ENCODE results near the gene PSMD13. TPM values are rescaled to one million over a fixed set of nuclear protein-coding genes. Genes with fewer than 3 reads are reported as not detected.

Gene PSMD13
- total RNA-seq, 1 donor from 2014 or later: 94.1 TPM

DNA sequence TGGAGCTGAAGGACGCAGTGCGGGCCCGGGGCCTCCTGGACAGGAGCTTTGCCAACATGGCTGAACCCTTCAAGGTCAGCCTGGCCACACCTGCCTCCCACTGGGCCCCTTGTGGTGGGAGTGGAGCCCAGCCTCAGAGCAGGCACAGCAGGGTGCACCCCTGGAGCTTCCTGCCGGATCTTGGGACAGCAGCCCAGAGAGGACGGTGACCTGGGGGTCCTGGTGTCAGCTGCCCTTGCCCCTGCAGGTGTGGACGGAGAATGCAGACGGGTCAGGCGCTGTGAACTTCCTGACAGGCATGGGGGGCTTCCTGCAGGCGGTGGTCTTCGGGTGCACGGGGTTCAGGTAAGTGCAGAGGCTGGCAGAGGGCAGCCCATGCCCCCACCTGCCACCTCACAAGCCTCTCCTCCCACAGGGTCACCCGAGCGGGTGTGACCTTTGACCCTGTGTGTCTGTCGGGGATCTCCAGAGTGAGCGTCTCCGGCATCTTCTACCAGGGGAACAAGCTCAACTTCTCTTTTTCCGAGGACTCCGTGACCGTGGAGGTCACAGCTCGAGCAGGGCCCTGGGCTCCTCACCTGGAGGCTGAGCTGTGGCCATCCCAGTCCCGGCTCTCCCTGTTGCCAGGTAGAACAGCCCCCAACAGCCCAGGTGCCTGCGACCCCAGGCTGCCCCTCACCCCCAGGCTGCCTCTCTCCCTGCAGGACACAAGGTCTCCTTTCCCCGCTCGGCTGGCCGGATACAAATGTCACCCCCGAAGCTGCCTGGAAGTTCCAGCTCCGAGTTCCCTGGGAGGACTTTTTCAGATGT lies 57.3 kb downstream of the PSMD13 start:
- Histone ChIP-seq H3K9me3 (replicated peaks) (no peaks in the 10 kb centered on the region), H3K36me3 (no peaks in the 10 kb centered on the region), H3K27ac (replicated peaks) (no peak overlapping the region), H3K4me3 (no peak overlapping the region), H3K27me3 (ENCODE audit: low read depth) (peaks cover 40% of the 10 kb centered on the region), H3K4me1 (peaks cover 31% of the 10 kb centered on the region)
- peak; percentile 14 for DNase-seq
- TF ChIP-seq, protein P1, sequence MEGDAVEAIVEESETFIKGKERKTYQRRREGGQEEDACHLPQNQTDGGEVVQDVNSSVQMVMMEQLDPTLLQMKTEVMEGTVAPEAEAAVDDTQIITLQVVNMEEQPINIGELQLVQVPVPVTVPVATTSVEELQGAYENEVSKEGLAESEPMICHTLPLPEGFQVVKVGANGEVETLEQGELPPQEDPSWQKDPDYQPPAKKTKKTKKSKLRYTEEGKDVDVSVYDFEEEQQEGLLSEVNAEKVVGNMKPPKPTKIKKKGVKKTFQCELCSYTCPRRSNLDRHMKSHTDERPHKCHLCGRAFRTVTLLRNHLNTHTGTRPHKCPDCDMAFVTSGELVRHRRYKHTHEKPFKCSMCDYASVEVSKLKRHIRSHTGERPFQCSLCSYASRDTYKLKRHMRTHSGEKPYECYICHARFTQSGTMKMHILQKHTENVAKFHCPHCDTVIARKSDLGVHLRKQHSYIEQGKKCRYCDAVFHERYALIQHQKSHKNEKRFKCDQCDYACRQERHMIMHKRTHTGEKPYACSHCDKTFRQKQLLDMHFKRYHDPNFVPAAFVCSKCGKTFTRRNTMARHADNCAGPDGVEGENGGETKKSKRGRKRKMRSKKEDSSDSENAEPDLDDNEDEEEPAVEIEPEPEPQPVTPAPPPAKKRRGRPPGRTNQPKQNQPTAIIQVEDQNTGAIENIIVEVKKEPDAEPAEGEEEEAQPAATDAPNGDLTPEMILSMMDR (IDR thresholded peaks at IDR 0.05; ENCODE audit: borderline replicate concordance): no peak
- intact Hi-C loops (cut with micrococcal nuclease): no loop called here

DNA sequence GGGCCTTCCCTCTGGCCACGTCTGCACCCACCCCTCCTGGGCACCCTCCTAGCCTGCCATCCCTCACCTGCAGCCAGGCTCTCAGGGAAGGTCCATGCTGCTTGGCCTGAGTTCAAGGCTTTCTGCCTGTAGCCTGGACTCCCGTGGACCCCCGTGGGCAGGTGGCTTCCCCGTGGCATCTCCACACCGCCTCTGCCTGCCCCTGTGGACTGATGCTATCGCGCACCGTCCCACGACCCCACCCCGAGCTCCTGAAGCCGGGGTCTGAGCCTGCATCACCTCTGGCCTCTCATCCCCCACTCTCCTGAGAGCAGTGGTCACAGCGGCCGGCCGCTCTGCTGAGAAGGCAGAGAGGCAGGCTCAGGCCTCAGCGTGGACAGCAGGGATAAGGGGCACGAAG lies 58.0 kb downstream of the PSMD13 start:
- DNase-seq: peak; percentile 11
- no peak overlapping the region for H3K27ac ChIP-seq (replicated peaks)
- peaks cover 47% of the 10 kb centered on the region for H3K27me3 ChIP-seq (ENCODE audit: low read depth)
- intact Hi-C loops (cut with micrococcal nuclease): no loop called here
- H3K4me1 ChIP-seq: peaks cover 26% of the 10 kb centered on the region
- H3K4me3 ChIP-seq: no peak overlapping the region
- TF ChIP-seq, protein P1 (IDR thresholded peaks at IDR 0.05; ENCODE audit: borderline replicate concordance): no peak
- H3K36me3 ChIP-seq: no peaks in the 10 kb centered on the region
- H3K9me3 ChIP-seq (replicated peaks): no peaks in the 10 kb centered on the region

DNA sequence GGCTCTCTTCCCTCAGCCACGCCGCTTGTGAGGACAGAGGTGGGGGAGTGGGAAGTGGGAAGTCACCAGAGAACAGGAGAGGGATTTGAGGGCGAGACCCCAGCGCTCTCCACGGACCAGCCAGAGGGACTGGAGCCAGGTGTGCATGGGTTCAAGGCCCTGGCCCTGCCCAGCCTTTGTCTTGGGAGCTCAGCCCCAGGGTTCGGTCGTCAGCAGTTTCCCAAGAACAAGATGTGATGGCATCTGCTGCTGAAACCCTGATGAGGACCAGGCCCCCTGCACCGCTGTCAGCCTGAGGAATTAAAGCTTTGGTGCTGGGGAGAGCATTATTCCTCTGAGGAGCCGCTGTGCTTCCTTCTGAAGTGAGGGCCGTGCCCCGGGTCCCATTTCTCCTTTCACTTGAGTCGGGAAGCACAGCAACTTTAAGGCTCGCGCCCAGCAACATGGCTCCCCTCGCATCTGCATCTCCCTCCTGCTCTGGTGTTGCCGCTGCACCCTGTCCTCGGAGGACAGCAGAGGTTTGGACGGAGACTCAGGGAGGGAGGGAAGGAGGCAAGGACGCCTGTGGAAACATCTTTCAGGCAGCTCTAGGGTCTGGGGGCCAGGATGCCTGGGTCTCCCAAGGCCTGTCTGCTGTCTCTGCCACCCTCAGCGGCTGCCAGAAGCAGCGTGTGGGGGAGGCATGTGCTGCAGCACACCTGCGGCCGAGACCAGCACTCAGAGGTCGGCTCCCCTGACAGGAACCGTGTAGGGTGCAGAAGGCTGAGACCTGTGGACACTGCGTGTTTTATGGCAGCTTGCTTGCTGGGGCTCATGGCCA lies 58.8 kb downstream of the PSMD13 start:
- peaks cover 55% of the 10 kb centered on the region for H3K27me3 ChIP-seq (ENCODE audit: low read depth)
- no peak overlapping the region for H3K4me3 ChIP-seq
- TF ChIP-seq, protein P1 (IDR thresholded peaks at IDR 0.05; ENCODE audit: borderline replicate concordance): no peak
- no peak overlapping the region for H3K27ac ChIP-seq (replicated peaks)
- H3K4me1 ChIP-seq: peaks cover 28% of the 10 kb centered on the region
- no peaks in the 10 kb centered on the region for H3K36me3 ChIP-seq
- H3K9me3 ChIP-seq (replicated peaks): no peaks in the 10 kb centered on the region
- intact Hi-C loops (cut with micrococcal nuclease): no loop called here
- peak; percentile 12 for DNase-seq

DNA sequence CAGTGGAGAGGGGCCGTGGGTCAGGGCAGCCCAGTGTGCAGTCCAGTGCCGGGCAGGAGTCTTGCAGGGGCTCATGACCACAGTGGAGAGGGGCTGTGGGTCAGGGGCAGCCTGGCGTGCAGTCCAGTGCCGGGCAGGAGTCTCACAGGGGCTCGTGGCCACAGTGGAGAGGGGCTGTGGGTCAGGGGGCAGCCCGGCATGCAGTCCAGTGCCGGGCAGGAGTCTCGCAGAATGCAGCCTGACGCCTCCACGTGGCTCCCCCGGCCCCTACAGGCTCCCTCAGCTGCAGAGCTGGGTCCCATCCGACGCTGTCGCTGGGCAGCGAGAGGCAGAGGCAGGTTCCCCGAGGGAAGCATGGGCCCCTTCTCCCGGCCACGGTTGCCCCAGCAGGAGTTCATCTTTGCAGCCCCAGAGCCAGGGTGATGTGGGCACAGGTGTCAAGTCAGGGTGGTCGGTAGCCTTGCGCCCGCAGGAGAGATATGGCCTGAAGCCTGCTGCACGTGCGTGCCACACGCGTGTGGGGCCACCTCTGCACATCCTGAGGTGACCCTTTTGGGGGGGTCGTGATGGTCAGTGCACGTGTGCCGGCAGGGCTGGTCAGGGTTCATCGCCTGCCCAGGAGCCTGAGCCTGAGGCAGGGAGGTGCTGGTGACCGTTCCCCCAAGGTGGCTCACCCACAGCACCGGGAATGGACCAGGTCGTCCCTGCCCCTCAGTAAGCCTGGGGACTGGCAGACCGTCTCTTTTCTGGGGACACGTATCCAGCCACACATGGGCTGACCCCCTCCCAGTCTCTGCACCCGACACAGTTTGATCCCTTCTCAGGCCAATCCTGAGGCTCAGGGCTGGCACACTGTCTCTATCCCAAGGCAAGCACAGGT lies 59.6 kb downstream of the PSMD13 start:
- peaks cover 62% of the 10 kb centered on the region for H3K27me3 ChIP-seq (ENCODE audit: low read depth)
- intact Hi-C loops (cut with micrococcal nuclease): no loop called here

More for the DNA sequence above, 59.6 kb downstream of the PSMD13 start:
- Histone ChIP-seq H3K27ac (replicated peaks) (no peak overlapping the region), H3K4me1 (peaks cover 28% of the 10 kb centered on the region), H3K9me3 (replicated peaks) (no peaks in the 10 kb centered on the region), H3K4me3 (no peak overlapping the region), H3K36me3 (no peaks in the 10 kb centered on the region)
- peak; percentile 11 for DNase-seq
- TF ChIP-seq, protein P1 (IDR thresholded peaks at IDR 0.05; ENCODE audit: borderline replicate concordance): no peak

All from left ventricle myocardium inferior (tissue), 1 donor.